Peyer's patch (tissue), 4 donors: ENCODE data around the gene LPAR6.

ENCODE experiments used
- POLR2A ChIP-seq, 2 donors: fragments of 450-650 bp; IDR thresholded peaks; one replicate each; pipeline ENCODE4 v1.5.1; 2017; ENCODE audit warnings: antibody characterized with exemption in 2 of 2, mild to moderate bottlenecking in 2 of 2, moderate library complexity in 2 of 2
- TF ChIP-seq, protein P1 (sequence below), 6 experiments: fragments of 450-650 bp in 4 of 6; fragments of 200-600 bp in 2 of 6; sonication (generic) in 1 of 6; IDR thresholded peaks; one replicate each; pipeline ENCODE4 v1.5.1; 2017 to 2019; ENCODE audit warnings: antibody characterized with exemption in 6 of 6, mild to moderate bottlenecking in 3 of 6, moderate library complexity in 1 of 6

DNA sequence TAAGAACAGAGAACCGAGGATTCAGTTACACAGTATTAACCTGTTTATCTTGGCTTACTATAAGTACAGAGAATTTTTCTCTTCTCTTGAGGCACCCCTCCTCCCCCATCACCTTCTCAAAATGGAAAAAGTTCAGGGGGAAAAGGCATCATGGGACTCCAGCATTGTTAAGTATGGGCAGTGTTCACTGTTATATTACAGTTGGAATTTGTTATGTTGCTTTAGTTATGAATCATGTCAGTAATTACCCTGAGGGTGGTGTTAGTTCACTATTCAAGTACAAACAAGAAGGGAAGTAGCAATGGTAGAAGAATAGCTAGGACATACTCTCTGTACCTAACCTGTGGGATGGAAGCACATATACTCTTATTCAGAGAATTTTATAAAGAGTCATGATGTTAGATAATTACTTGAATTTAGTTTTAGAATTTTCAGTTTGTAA, 12.0 kb downstream of the LPAR6 start:
- TF ChIP-seq, protein P1, sequence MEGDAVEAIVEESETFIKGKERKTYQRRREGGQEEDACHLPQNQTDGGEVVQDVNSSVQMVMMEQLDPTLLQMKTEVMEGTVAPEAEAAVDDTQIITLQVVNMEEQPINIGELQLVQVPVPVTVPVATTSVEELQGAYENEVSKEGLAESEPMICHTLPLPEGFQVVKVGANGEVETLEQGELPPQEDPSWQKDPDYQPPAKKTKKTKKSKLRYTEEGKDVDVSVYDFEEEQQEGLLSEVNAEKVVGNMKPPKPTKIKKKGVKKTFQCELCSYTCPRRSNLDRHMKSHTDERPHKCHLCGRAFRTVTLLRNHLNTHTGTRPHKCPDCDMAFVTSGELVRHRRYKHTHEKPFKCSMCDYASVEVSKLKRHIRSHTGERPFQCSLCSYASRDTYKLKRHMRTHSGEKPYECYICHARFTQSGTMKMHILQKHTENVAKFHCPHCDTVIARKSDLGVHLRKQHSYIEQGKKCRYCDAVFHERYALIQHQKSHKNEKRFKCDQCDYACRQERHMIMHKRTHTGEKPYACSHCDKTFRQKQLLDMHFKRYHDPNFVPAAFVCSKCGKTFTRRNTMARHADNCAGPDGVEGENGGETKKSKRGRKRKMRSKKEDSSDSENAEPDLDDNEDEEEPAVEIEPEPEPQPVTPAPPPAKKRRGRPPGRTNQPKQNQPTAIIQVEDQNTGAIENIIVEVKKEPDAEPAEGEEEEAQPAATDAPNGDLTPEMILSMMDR (IDR thresholded peaks at IDR 0.05): peak in 1 of 6 experiments; percentile 24
- TF ChIP-seq POLR2A (IDR thresholded peaks at IDR 0.05): no peak
